Astrocyte (in vitro differentiated cells and primary cell): Measurements from ENCODE around the gene TSEN54. TPM values are rescaled to one million over a fixed set of nuclear protein-coding genes. Genes with fewer than 3 reads are reported as not detected.
A peak's percentile ranks its signal among the peaks of the same experiment; 100 is the strongest.

Experiments used
- DNase-seq: peaks from one replicate; pipeline ENCODE4 v3.0.0-alpha.2; 2010; ENCODE audit warnings: low read depth
- FAIRE-seq: peaks from 2 replicates; lab custom pipeline; 2011; peaks lifted over from hg19 to GRCh38; lab: Jason Lieb, UNC
- H2AFZ ChIP-seq: 2 replicates; pipeline ENCODE4 v1.6.0; 2012; ENCODE audit warnings: low read depth, low read length, inconsistent platforms
- H3K27ac ChIP-seq: 2 replicates; pipeline ENCODE4 v1.5.1; 2011; ENCODE audit warnings: low read depth, low read length, inconsistent platforms
- H3K27me3 ChIP-seq: 2 replicates; pipeline ENCODE4 v1.6.0; 2011; ENCODE audit warnings: low read length, inconsistent platforms; ENCODE audit not compliant: insufficient read depth
- H3K36me3 ChIP-seq: 2 replicates; pipeline ENCODE4 v1.5.1; 2011; ENCODE audit warnings: low read length, inconsistent platforms; ENCODE audit not compliant: insufficient read depth
- H3K4me1 ChIP-seq: 2 replicates; pipeline ENCODE4 v1.5.1; 2011; ENCODE audit warnings: low read length, inconsistent platforms; ENCODE audit not compliant: insufficient read depth
- H3K4me2 ChIP-seq: 2 replicates; pipeline ENCODE4 v1.6.0; 2012; ENCODE audit warnings: low read length, inconsistent platforms
- H3K4me3 ChIP-seq: 2 replicates; pipeline ENCODE4 v1.5.1; 2011; ENCODE audit warnings: low read depth, mild to moderate bottlenecking, low read length, inconsistent platforms; ENCODE audit not compliant: insufficient read depth
- H3K79me2 ChIP-seq: 2 replicates; pipeline ENCODE4 v1.6.0; 2012; ENCODE audit warnings: mild to moderate bottlenecking, low read length, inconsistent platforms; ENCODE audit not compliant: insufficient read depth
- H3K9ac ChIP-seq: 2 replicates; pipeline ENCODE4 v1.6.0; 2012; ENCODE audit warnings: mild to moderate bottlenecking, low read length, inconsistent platforms
- H3K9me3 ChIP-seq: 2 replicates; pipeline ENCODE4 v1.5.1; 2012; ENCODE audit warnings: low read depth, mild to moderate bottlenecking, low read length, inconsistent platforms; ENCODE audit not compliant: insufficient read depth
- H4K20me1 ChIP-seq: 2 replicates; pipeline ENCODE4 v1.6.0; 2012; ENCODE audit warnings: low read length, inconsistent platforms; ENCODE audit not compliant: insufficient read depth
- H3K27ac Mint-ChIP-seq: one replicate; pipeline ENCODE4 v1.8.0; 2021; ENCODE audit warnings: mild to moderate bottlenecking, mixed read lengths; ENCODE audit not compliant: unreplicated experiment
- H3K27me3 Mint-ChIP-seq: one replicate; pipeline ENCODE4 v1.8.0; 2021; ENCODE audit warnings: low read depth, mixed read lengths; ENCODE audit not compliant: unreplicated experiment
- H3K36me3 Mint-ChIP-seq: one replicate; pipeline ENCODE4 v1.8.0; 2021; ENCODE audit warnings: low read depth, mixed read lengths; ENCODE audit not compliant: unreplicated experiment
- H3K4me1 Mint-ChIP-seq: one replicate; pipeline ENCODE4 v1.8.0; 2021; ENCODE audit warnings: low read depth, mixed read lengths; ENCODE audit not compliant: unreplicated experiment
- H3K4me3 Mint-ChIP-seq: one replicate; pipeline ENCODE4 v1.8.0; 2021; ENCODE audit warnings: mild to moderate bottlenecking, moderate library complexity, mixed read lengths; ENCODE audit not compliant: unreplicated experiment
- H3K9me3 Mint-ChIP-seq: one replicate; pipeline ENCODE4 v1.8.0; 2021; ENCODE audit warnings: mild to moderate bottlenecking, mixed read lengths; ENCODE audit not compliant: unreplicated experiment
- CTCF ChIP-seq: IDR thresholded peaks from 2 replicates; pipeline ENCODE4 v1.5.1; 2011; ENCODE audit warnings: low read depth, mild to moderate bottlenecking, inconsistent platforms, low read length, moderate library complexity; ENCODE audit not compliant: insufficient read depth
- EZH2 ChIP-seq: IDR thresholded peaks from 2 replicates; pipeline ENCODE4 v1.6.1; 2012; ENCODE audit warnings: mild to moderate bottlenecking, low read length, inconsistent platforms; ENCODE audit not compliant: insufficient read depth
- total RNA-seq: library from RNA; stranded (reverse); gene quantifications from 2 replicates; pipeline ENCODE4 v1.2.1, GENCODE V29; 2021

Gene TSEN54
- total RNA-seq, 1 donor from 2014 or later = 16.5 TPM

- no peaks in the 10 kb centered on the region for H3K27me3 Mint-ChIP-seq
- no peak for DNase-seq
- H3K4me1 ChIP-seq = peaks cover 2% of the 10 kb centered on the region
- H3K27me3 ChIP-seq = no peaks in the 10 kb centered on the region
- no peaks in the 10 kb centered on the region for H3K9me3 Mint-ChIP-seq
- H3K4me3 ChIP-seq = no peak overlapping the region
- no peak for FAIRE-seq
- H4K20me1 ChIP-seq = peaks cover 7% of the 10 kb centered on the region
- peaks cover 6% of the 10 kb centered on the region for H3K36me3 Mint-ChIP-seq
- H3K27ac Mint-ChIP-seq = no peak overlapping the region
- H2AFZ ChIP-seq = no peak overlapping the region
- no peaks in the 10 kb centered on the region for H3K9me3 ChIP-seq
- no peaks in the 10 kb centered on the region for H3K4me1 Mint-ChIP-seq
- H3K27ac ChIP-seq = no peak overlapping the region
- peaks cover 3% of the 10 kb centered on the region for H3K79me2 ChIP-seq
- TF ChIP-seq CTCF (no peak), EZH2 (no peak)
- no peaks in the 10 kb centered on the region for H3K36me3 ChIP-seq
- no peak overlapping the region for H3K4me2 ChIP-seq
- no peak overlapping the region for H3K9ac ChIP-seq
- H3K4me3 Mint-ChIP-seq = no peak overlapping the region
These were observed 12.9 kb upstream of the TSEN54 start for GRCh38 chr17:75503337-75503950.

GRCh38 chr17:75503976-75504346, 12.4 kb upstream of the TSEN54 start:
- Histone ChIP-seq H3K36me3 (no peaks in the 10 kb centered on the region), H2AFZ (no peak overlapping the region), H3K4me1 (peaks cover 5% of the 10 kb centered on the region), H3K9me3 (no peaks in the 10 kb centered on the region), H3K27me3 (no peaks in the 10 kb centered on the region), H3K9ac (no peak overlapping the region), H3K4me3 (no peak overlapping the region), H3K27ac (no peak overlapping the region), H3K4me2 (no peak overlapping the region), H3K79me2 (peaks cover 8% of the 10 kb centered on the region), H4K20me1 (peaks cover 12% of the 10 kb centered on the region)
- Mint-ChIP-seq H3K4me1 (peaks cover 2% of the 10 kb centered on the region), H3K27me3 (no peaks in the 10 kb centered on the region), H3K9me3 (no peaks in the 10 kb centered on the region), H3K4me3 (no peak overlapping the region), H3K27ac (no peak overlapping the region), H3K36me3 (peaks cover 6% of the 10 kb centered on the region)
- FAIRE-seq = no peak
- no peak for DNase-seq
- TF ChIP-seq EZH2 = no peak
- TF ChIP-seq CTCF = no peak

GRCh38 chr17:75504347-75505151, 11.8 kb upstream of the TSEN54 start:
- no peak for FAIRE-seq
- peaks cover 5% of the 10 kb centered on the region for H3K4me1 ChIP-seq
- H3K27ac ChIP-seq = no peak overlapping the region
- no peak overlapping the region for H3K4me3 ChIP-seq
- H3K27me3 ChIP-seq = no peaks in the 10 kb centered on the region
- H3K9me3 ChIP-seq = no peaks in the 10 kb centered on the region
- DNase-seq = no peak
- no peaks in the 10 kb centered on the region for H3K9me3 Mint-ChIP-seq
- peaks cover 2% of the 10 kb centered on the region for H3K4me1 Mint-ChIP-seq
- H3K4me2 ChIP-seq = no peak overlapping the region
- H3K36me3 Mint-ChIP-seq = peaks cover 7% of the 10 kb centered on the region
- H3K36me3 ChIP-seq = no peaks in the 10 kb centered on the region
- H3K79me2 ChIP-seq = peaks cover 12% of the 10 kb centered on the region
- H4K20me1 ChIP-seq = peaks cover 18% of the 10 kb centered on the region
- H3K27me3 Mint-ChIP-seq = no peaks in the 10 kb centered on the region
- TF ChIP-seq EZH2 (no peak), CTCF (peak; percentile 24)
- H3K27ac Mint-ChIP-seq = no peak overlapping the region
- H2AFZ ChIP-seq = no peak overlapping the region
- H3K4me3 Mint-ChIP-seq = no peak overlapping the region
- H3K9ac ChIP-seq = no peak overlapping the region
